OCI-LY3 (cell line): ENCODE results near the gene NAV2.

Source experiments
- CTCF ChIP-seq: fragments of 200-600, 300-600 bp; sonication (generic); IDR thresholded peaks from 2 replicates; pipeline ENCODE4 v1.5.1; 2014; ENCODE audit warnings: antibody characterized with exemption, low read length, low read depth
- EZH2phosphoT487 ChIP-seq: fragments of 200-600 bp; shearing (Covaris generic); IDR thresholded peaks from 2 replicates; pipeline ENCODE4 v1.6.1; 2018; ENCODE audit warnings: antibody characterized with exemption, mixed run types, low read depth

GRCh38 chr11:19828382-19829108 is 115.9 kb downstream of the NAV2 start:
- TF ChIP-seq CTCF = no peak
- no peak for TF ChIP-seq EZH2phosphoT487
